Left ventricle myocardium inferior (tissue), 1 donor: ENCODE data around the gene CCDC170. TPM values are rescaled to one million over a fixed set of nuclear protein-coding genes. Genes with fewer than 3 reads are reported as not detected.
A peak's percentile ranks its signal among the peaks of the same experiment; 100 is the strongest.

Source experiments
- DNase-seq: peaks from one replicate; pipeline ENCODE4 v3.0.0-alpha.2; 2020
- H3K27ac ChIP-seq: fragments of 200-600 bp; replicated peaks from 2 replicates; pipeline ENCODE4 v1.8.0; 2021
- H3K27me3 ChIP-seq: fragments of 200-600 bp; 2 replicates; pipeline ENCODE4 v1.8.0; 2021; ENCODE audit warnings: low read depth
- H3K36me3 ChIP-seq: fragments of 200-600 bp; 2 replicates; pipeline ENCODE4 v1.8.0; 2021
- H3K4me1 ChIP-seq: fragments of 200-600 bp; 2 replicates; pipeline ENCODE4 v1.8.0; 2021
- H3K4me3 ChIP-seq: fragments of 200-600 bp; 2 replicates; pipeline ENCODE4 v1.8.0; 2021; ENCODE audit warnings: mild to moderate bottlenecking, moderate library complexity
- H3K9me3 ChIP-seq: fragments of 200-600 bp; replicated peaks from 2 replicates; pipeline ENCODE4 v1.8.0; 2021
- CTCF ChIP-seq: fragments of 200-600 bp; IDR thresholded peaks from 2 replicates; pipeline ENCODE4 v1.8.0; 2021; ENCODE audit warnings: antibody characterized with exemption, mild to moderate bottlenecking, borderline replicate concordance
- intact Hi-C: fragments of 100-400 bp; cut with micrococcal nuclease; formaldehyde crosslinking; loops from one replicate; pipeline ENCODE4 v1.11.0; 2022
- total RNA-seq: library from RNA; stranded (reverse); fragmentation: NEBNext Ultra II Directional; extraction: Animal tissue kit (Norgen Biotek cat#: 25700); gene quantifications from one replicate; pipeline ENCODE4 v1.2.1, GENCODE V29; 2021
- donor health status: DM: no; HTN: yes; CAD: no; lungs with severe emphysema.

CCDC170 gene
- total RNA-seq, 1 donor from 2014 or later, result 0.36 TPM

- H3K9me3 ChIP-seq, result peaks cover 19% of the 10 kb centered on the region
- H3K27ac ChIP-seq, result no peak overlapping the region
- H3K4me3 ChIP-seq, result no peak overlapping the region
- H3K4me1 ChIP-seq, result no peaks in the 10 kb centered on the region
- no peaks in the 10 kb centered on the region for H3K27me3 ChIP-seq
- intact Hi-C loops, result no loop called here
- no peak for TF ChIP-seq CTCF
- DNase-seq, result no peak
- no peaks in the 10 kb centered on the region for H3K36me3 ChIP-seq
Observed at GRCh38 chr6:151585741-151586140, 91.9 kb downstream of the CCDC170 start.

GRCh38 chr6:151589667-151590066 lies 95.8 kb downstream of the CCDC170 start:
- Histone ChIP-seq H3K36me3 (no peaks in the 10 kb centered on the region), H3K27ac (no peak overlapping the region), H3K4me1 (no peaks in the 10 kb centered on the region), H3K27me3 (no peaks in the 10 kb centered on the region), H3K9me3 (peaks cover 19% of the 10 kb centered on the region), H3K4me3 (no peak overlapping the region)
- no peak for TF ChIP-seq CTCF
- intact Hi-C loops, result no loop called here
- DNase-seq, result no peak

GRCh38 chr6:151590742-151591141 lies 96.9 kb downstream of the CCDC170 start:
- TF ChIP-seq CTCF, result no peak
- no peaks in the 10 kb centered on the region for H3K36me3 ChIP-seq
- H3K9me3 ChIP-seq, result peaks cover 19% of the 10 kb centered on the region
- DNase-seq, result no peak
- intact Hi-C loops, result no loop called here
- H3K4me1 ChIP-seq, result no peaks in the 10 kb centered on the region
- H3K4me3 ChIP-seq, result no peak overlapping the region
- no peaks in the 10 kb centered on the region for H3K27me3 ChIP-seq
- no peak overlapping the region for H3K27ac ChIP-seq

GRCh38 chr6:151592449-151593159 lies 98.8 kb downstream of the CCDC170 start:
- DNase-seq, result no peak
- H3K27ac ChIP-seq, result no peak overlapping the region
- no peak overlapping the region for H3K4me3 ChIP-seq
- no peaks in the 10 kb centered on the region for H3K36me3 ChIP-seq
- intact Hi-C loops, result no loop called here
- no peaks in the 10 kb centered on the region for H3K27me3 ChIP-seq
- no peaks in the 10 kb centered on the region for H3K4me1 ChIP-seq
- no peak for TF ChIP-seq CTCF
- peaks cover 19% of the 10 kb centered on the region for H3K9me3 ChIP-seq

GRCh38 chr6:151609146-151609902 lies 115.5 kb downstream of the CCDC170 start:
- no peaks in the 10 kb centered on the region for H3K4me1 ChIP-seq
- H3K27me3 ChIP-seq, result no peaks in the 10 kb centered on the region
- TF ChIP-seq CTCF, result no peak
- H3K27ac ChIP-seq, result peak overlapping the region; percentile 74
- intact Hi-C loops, result no loop called here
- H3K36me3 ChIP-seq, result no peaks in the 10 kb centered on the region
- DNase-seq, result peak; percentile 47
- H3K9me3 ChIP-seq, result peaks cover 20% of the 10 kb centered on the region
- H3K4me3 ChIP-seq, result no peak overlapping the region
